ENCODE measurements around the gene EEF1E1. TPM values are rescaled to one million over a fixed set of nuclear protein-coding genes. Genes with fewer than 3 reads are reported as not detected.

Gene EEF1E1
- total RNA-seq, 1 experiment from 2014 or later = 56.3 TPM

GRCh38 chr6:8087870-8088754, 14.2 kb downstream of the EEF1E1 start:
- DNase-seq (ENCODE audit: low spot score) = no peak

GRCh38 chr6:8086755-8087306, 15.5 kb downstream of the EEF1E1 start:
- no peak for DNase-seq (ENCODE audit: low spot score)

- DNase-seq (ENCODE audit: low spot score) = peak; percentile 48
Observed at GRCh38 chr6:8085053-8085511, 17.3 kb downstream of the EEF1E1 start.

GRCh38 chr6:8084586-8084985, 17.8 kb downstream of the EEF1E1 start:
- DNase-seq (ENCODE audit: low spot score) = no peak

- no peak for DNase-seq (ENCODE audit: low spot score)
Observed at GRCh38 chr6:8082954-8083858, 19.1 kb downstream of the EEF1E1 start.

- DNase-seq (ENCODE audit: low spot score) = no peak
Observed at GRCh38 chr6:8082572-8082953, 19.8 kb downstream of the EEF1E1 start.

GRCh38 chr6:8080362-8081151, 21.8 kb downstream of the EEF1E1 start:
- no peak for DNase-seq (ENCODE audit: low spot score)

GRCh38 chr6:8079126-8079525, 23.2 kb downstream of the EEF1E1 start:
- DNase-seq (ENCODE audit: low spot score) = no peak

GRCh38 chr6:8077991-8078390, 24.4 kb downstream of the EEF1E1 start:
- DNase-seq (ENCODE audit: low spot score) = no peak

GRCh38 chr6:8075704-8076103, 26.6 kb downstream of the EEF1E1 start:
- no peak for DNase-seq (ENCODE audit: low spot score)

- DNase-seq (ENCODE audit: low spot score) = no peak
Observed at GRCh38 chr6:8075185-8075584, 27.2 kb downstream of the EEF1E1 start.

- no peak for DNase-seq (ENCODE audit: low spot score)
Observed at GRCh38 chr6:8074213-8074612, 28.1 kb downstream of the EEF1E1 start.

GRCh38 chr6:8073758-8074157, 28.6 kb downstream of the EEF1E1 start:
- no peak for DNase-seq (ENCODE audit: low spot score)

- DNase-seq (ENCODE audit: low spot score) = no peak
Observed at GRCh38 chr6:8070718-8071117, 31.6 kb downstream of the EEF1E1 start.

GRCh38 chr6:8069631-8070284, 32.6 kb downstream of the EEF1E1 start:
- DNase-seq (ENCODE audit: low spot score) = no peak

- no peak for DNase-seq (ENCODE audit: low spot score)
Observed at GRCh38 chr6:8069151-8069550, 33.2 kb downstream of the EEF1E1 start.

- no peak for DNase-seq (ENCODE audit: low spot score)
Observed at GRCh38 chr6:8066108-8066507, 36.2 kb downstream of the EEF1E1 start.

GRCh38 chr6:8065519-8065911, 36.8 kb downstream of the EEF1E1 start:
- DNase-seq (ENCODE audit: low spot score) = no peak

GRCh38 chr6:8064638-8065518, 37.5 kb downstream of the EEF1E1 start:
- peak; percentile 50 for DNase-seq (ENCODE audit: low spot score)
